IMR-90 (cell line): ENCODE measurements around the gene NUDT7. TPM values are rescaled to one million over a fixed set of nuclear protein-coding genes. Genes with fewer than 3 reads are reported as not detected.

ENCODE experiments used
- ATAC-seq: fragments of 200-7000 bp; cut with Tn5 transposase; 2 replicates; pipeline ENCODE4 v1.9.1; 2020; ENCODE audit warnings: low read depth, mild to moderate bottlenecking, moderate library complexity
- BruUV-seq: library from RNA; stranded (reverse); fragments of 400-500 nt; replicated peaks from 2 replicates; lab custom pipeline; 2021; lab: Mats Ljungman, UMichigan
- CTCF ChIA-PET: fragments of 300-600 bp; formaldehyde crosslinking; extraction: SDS; loops from one replicate; lab custom pipeline; 2021; ENCODE audit warnings: antibody characterized with exemption; lab: Yijun Ruan, JAX
- POLR2A ChIA-PET: fragments of 300-600 bp; sonication (Branson Sonifier 250); formaldehyde crosslinking; loops from one replicate; lab custom pipeline; 2022; ENCODE audit warnings: antibody characterized with exemption; ENCODE audit not compliant: unreplicated experiment; lab: Charles Lee
- DNase-seq: peaks from one replicate; pipeline ENCODE4 v3.0.0; 2013
- H2AFZ ChIP-seq: replicated peaks from 2 replicates; pipeline ENCODE3; 2013; ENCODE audit warnings: low read length, mild to moderate bottlenecking; ENCODE audit not compliant: poor library complexity
- H2AK5ac ChIP-seq: 2 replicates; pipeline ENCODE4 v1.6.1; 2013; ENCODE audit warnings: low read depth, low read length, inconsistent platforms
- H2AK9ac ChIP-seq: replicated peaks from 2 replicates; pipeline ENCODE3; 2013; ENCODE audit warnings: mild to moderate bottlenecking, low read depth, low read length, moderate library complexity; ENCODE audit not compliant: poor library complexity
- H2BK120ac ChIP-seq: 2 replicates; pipeline ENCODE4 v1.6.1; 2013; ENCODE audit warnings: low read depth, low read length, inconsistent platforms
- H2BK15ac ChIP-seq: 3 replicates; pipeline ENCODE4 v1.6.1; 2013; ENCODE audit warnings: low read depth, low read length, inconsistent platforms
- H2BK20ac ChIP-seq: 2 replicates; pipeline ENCODE4 v1.6.1; 2013; ENCODE audit warnings: low read depth, mild to moderate bottlenecking, inconsistent platforms, low read length, moderate library complexity
- H2BK5ac ChIP-seq: 2 replicates; pipeline ENCODE4 v1.6.1; 2013; ENCODE audit warnings: mild to moderate bottlenecking, low read depth, low read length, inconsistent platforms; ENCODE audit not compliant: poor library complexity, severe bottlenecking
- H3K14ac ChIP-seq: replicated peaks from 2 replicates; pipeline ENCODE4 v1.6.1; 2013; ENCODE audit warnings: low read depth, low read length, inconsistent platforms
- H3K18ac ChIP-seq: 2 replicates; pipeline ENCODE4 v1.6.1; 2013; ENCODE audit warnings: low read depth, low read length, control low read depth
- H3K23ac ChIP-seq: 2 replicates; pipeline ENCODE4 v1.6.1; 2013; ENCODE audit warnings: low read depth, low read length, inconsistent platforms
- H3K27ac ChIP-seq: 2 replicates; pipeline ENCODE4 v1.5.1; 2013; ENCODE audit warnings: mild to moderate bottlenecking, control low read depth, low read length; ENCODE audit not compliant: insufficient read depth
- H3K27me3 ChIP-seq: 2 replicates; pipeline ENCODE4 v1.6.1; 2013; ENCODE audit warnings: low read length; ENCODE audit not compliant: control insufficient read depth, insufficient read depth
- H3K36me3 ChIP-seq: 2 replicates; pipeline ENCODE4 v1.6.1; 2013; ENCODE audit warnings: low read length, mixed read lengths; ENCODE audit not compliant: control insufficient read depth, insufficient read depth
- H3K4ac ChIP-seq: 2 replicates; pipeline ENCODE4 v1.6.1; 2013; ENCODE audit warnings: low read depth, low read length, inconsistent platforms
- H3K4me1 ChIP-seq: 2 replicates; pipeline ENCODE4 v1.6.1; 2013; ENCODE audit warnings: low read length, mixed read lengths; ENCODE audit not compliant: control insufficient read depth, insufficient read depth
- H3K4me2 ChIP-seq: 2 replicates; pipeline ENCODE4 v1.6.1; 2013; ENCODE audit warnings: low read depth, mild to moderate bottlenecking, control low read depth, low read length, moderate library complexity
- H3K4me3 ChIP-seq: 2 replicates; pipeline ENCODE4 v1.5.1; 2013; ENCODE audit warnings: low read depth, mild to moderate bottlenecking, control low read depth, low read length, moderate library complexity; ENCODE audit not compliant: insufficient read depth
- H3K56ac ChIP-seq: 2 replicates; pipeline ENCODE4 v1.6.1; 2013; ENCODE audit warnings: low read length, inconsistent platforms; ENCODE audit not compliant: insufficient read depth; ENCODE audit errors: extremely low read depth
- H3K79me1 ChIP-seq, 2 experiments: 2 replicates each; pipeline ENCODE4 v1.6.1; 2013; ENCODE audit warnings: low read length in 2 of 2, inconsistent platforms in 1 of 2, low read depth in 1 of 2
- H3K9ac ChIP-seq: 2 replicates; pipeline ENCODE4 v1.6.1; 2013; ENCODE audit warnings: low read depth, low read length, control low read depth
- H3K9me1 ChIP-seq: 2 replicates; pipeline ENCODE4 v1.6.1; 2013; ENCODE audit warnings: low read length, inconsistent platforms; ENCODE audit not compliant: insufficient read depth
- H3K9me3 ChIP-seq: 2 replicates; pipeline ENCODE4 v1.6.1; 2013; ENCODE audit warnings: low read length; ENCODE audit not compliant: control insufficient read depth, insufficient read depth
- H4K20me1 ChIP-seq: 2 replicates; pipeline ENCODE4 v1.6.1; 2013; ENCODE audit warnings: low read length, inconsistent platforms; ENCODE audit not compliant: insufficient read depth
- H4K5ac ChIP-seq: 2 replicates; pipeline ENCODE4 v1.6.1; 2013; ENCODE audit warnings: mild to moderate bottlenecking, low read depth, low read length, control low read depth
- H4K8ac ChIP-seq, 2 experiments: 2 replicates each; pipeline ENCODE4 v1.6.1; 2013; ENCODE audit warnings: low read depth in 2 of 2, low read length in 2 of 2, control low read depth in 1 of 2, inconsistent platforms in 1 of 2
- H4K91ac ChIP-seq: 2 replicates; pipeline ENCODE4 v1.6.1; 2013; ENCODE audit warnings: low read depth, low read length, inconsistent platforms; ENCODE audit not compliant: insufficient read depth
- CHD1 ChIP-seq: IDR thresholded peaks from 2 replicates; pipeline ENCODE4 v1.6.1; 2012; ENCODE audit warnings: low read depth, low read length, improper control_type of control experiment
- MXI1 ChIP-seq: IDR thresholded peaks from 2 replicates; pipeline ENCODE4 v1.6.1; 2012; ENCODE audit warnings: low read depth, mild to moderate bottlenecking, low read length, moderate library complexity, borderline replicate concordance
- POLR2A ChIP-seq: IDR thresholded peaks from 2 replicates; pipeline ENCODE4 v1.6.1; 2012; ENCODE audit warnings: mild to moderate bottlenecking, low read depth, low read length
- WGBS, 2 experiments: methylation state at CpG; one replicate each; pipeline versions ENCODE4 v1.1.5 to v1.1.7; 2013; ENCODE audit warnings: missing lambda C conversion rate in 2 of 2; ENCODE audit not compliant: insufficient read length in 1 of 2; ENCODE audit errors: extremely low coverage in 2 of 2; 5-methylcytosine and 5-hydroxymethylcytosine counted together
- dilution Hi-C: fragments of 300-500 bp; cut with HindIII; formaldehyde crosslinking; loops from one replicate; pipeline ENCODE4 v1.14.3; 2018; ENCODE audit warnings: low sequenced_read_pairs; ENCODE audit not compliant: unreplicated experiment
- in situ Hi-C: fragments of 300-500 bp; cut with MboI; formaldehyde crosslinking; loops from 3 replicates; pipeline ENCODE4 v1.14.3; 2019; ENCODE audit warnings: low sequenced_read_pairs, inconsistent platforms, mixed read lengths
- intact Hi-C: fragments of 100-400 bp; cut with micrococcal nuclease; formaldehyde crosslinking; loops from 2 replicates; pipeline ENCODE4 v1.10.0; 2022
- polyA plus RNA-seq, 3 experiments: library from polyadenylated mRNA; depleted of rRNA; stranded (reverse); fragments of >200 nt; gene quantifications; 2 replicates each; pipeline ENCODE4 v1.2.3, GENCODE V29; 2012; ENCODE audit warnings: low replicate concordance in 1 of 3
- total RNA-seq: library from RNA; depleted of rRNA; stranded (reverse); fragments of >200 nt; gene quantifications from 2 replicates; pipeline ENCODE4 v1.2.3, GENCODE V29; 2012

Gene NUDT7
- total and polyA plus RNA-seq, 2 of the 4 experiments (the other 2 are of a cell fraction), result 4.3 to 6.2 TPM

- no peaks in the 10 kb centered on the region for H4K20me1 ChIP-seq
- no CpG with 5 or more reads among the region's 4 CpGs for WGBS, 2 experiments
- H2AK5ac ChIP-seq, result peak overlapping the region; percentile 42; the same call in 1 of the 2 replicates
- H3K23ac ChIP-seq, result no peak overlapping the region
- peak overlapping the region; percentile 12; the same call in 1 of the 2 replicates for H2BK120ac ChIP-seq
- no peak overlapping the region for H3K18ac ChIP-seq
- in situ Hi-C loops (no loop called here), dilution Hi-C loops (no loop called here), intact Hi-C loops (no loop called here)
- H3K9me3 ChIP-seq, result no peaks in the 10 kb centered on the region
- ChIA-PET POLR2A (no interaction called here), CTCF (no interaction called here)
- ATAC-seq (no peak), DNase-seq (no peak)
- no peak overlapping the region for H2BK15ac ChIP-seq
- H3K27me3 ChIP-seq, result no peaks in the 10 kb centered on the region
- H3K79me1 ChIP-seq, result no peaks in the 10 kb centered on the region
- H3K4me3 ChIP-seq, result no peak overlapping the region
- no peak overlapping the region for H2BK20ac ChIP-seq
- BruUV-seq, result no TSS peak
- H3K36me3 ChIP-seq, result no peaks in the 10 kb centered on the region
- no peak overlapping the region for H2BK5ac ChIP-seq
- H3K4me2 ChIP-seq, result no peak overlapping the region
- no peak overlapping the region for H3K9ac ChIP-seq
- peaks cover 5% of the 10 kb centered on the region for H3K9me1 ChIP-seq
- no peak overlapping the region for H3K14ac ChIP-seq
- no peak overlapping the region for H2AK9ac ChIP-seq
- H4K5ac ChIP-seq, result no peak overlapping the region
- H2AFZ ChIP-seq, result no peak overlapping the region
- H4K91ac ChIP-seq, result no peak overlapping the region
- TF ChIP-seq MXI1, result no peak
- TF ChIP-seq CHD1, result no peak
- TF ChIP-seq POLR2A, result no peak
- no peak overlapping the region for H3K27ac ChIP-seq
- no peak overlapping the region for H3K56ac ChIP-seq
- H3K4ac ChIP-seq, result no peak overlapping the region
- peaks cover 5% of the 10 kb centered on the region for H3K4me1 ChIP-seq
- no peak overlapping the region for H4K8ac ChIP-seq
Observed at GRCh38 chr16:77777745-77778144, 55.4 kb downstream of the NUDT7 start.
